NCI-H1092 (cell line): ENCODE data around the gene FAM221A.
"Not testable (repeated sequence)": the region's sequence is repeated elsewhere in the genome, so short reads cannot be mapped to it uniquely, and the experiment has no call there.

ENCODE experiments used
- DNase-seq: peaks from one replicate; lab custom pipeline; 2025; lab: John Stamatoyannopoulos, UW

The FAM221A gene

DNA sequence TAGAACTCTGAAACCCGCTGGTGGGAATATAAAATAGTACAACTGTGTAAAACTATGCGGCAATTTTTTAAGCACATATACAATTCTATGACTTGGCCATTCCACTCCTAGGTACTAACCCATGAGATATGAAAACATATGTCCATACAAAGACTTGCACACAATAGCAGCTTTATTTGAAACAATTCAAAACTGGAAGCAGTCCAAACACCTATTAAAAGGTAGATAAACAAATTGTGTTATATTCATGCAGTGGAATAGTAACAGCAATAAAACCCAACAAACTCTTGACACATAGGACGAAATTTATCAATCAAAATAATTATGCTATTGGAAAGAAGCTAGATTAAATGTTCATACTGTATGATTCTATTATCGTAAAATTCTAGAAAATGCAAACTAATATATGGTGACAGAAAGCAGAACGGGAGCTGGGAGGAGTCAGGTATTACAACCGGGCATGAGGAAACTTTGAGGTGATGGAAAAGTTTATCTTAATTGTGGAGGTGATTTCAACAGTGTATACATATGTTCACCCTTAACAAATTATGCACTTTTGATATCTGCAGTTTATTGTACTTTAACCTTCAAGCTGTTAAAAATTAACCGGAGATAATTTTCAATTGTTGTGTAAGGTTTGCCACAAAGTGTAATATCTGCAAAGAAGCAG lies 29.2 kb downstream of the FAM221A start:
- DNase-seq = no peak

GRCh38 chr7:23710000-23710399 lies 30.0 kb downstream of the FAM221A start, which contains the start of gene STK31:
STK31 (plus strand) TSS chr7:23710219; CDS start chr7:23710286, 67 bp downstream.
- no peak for DNase-seq

DNA sequence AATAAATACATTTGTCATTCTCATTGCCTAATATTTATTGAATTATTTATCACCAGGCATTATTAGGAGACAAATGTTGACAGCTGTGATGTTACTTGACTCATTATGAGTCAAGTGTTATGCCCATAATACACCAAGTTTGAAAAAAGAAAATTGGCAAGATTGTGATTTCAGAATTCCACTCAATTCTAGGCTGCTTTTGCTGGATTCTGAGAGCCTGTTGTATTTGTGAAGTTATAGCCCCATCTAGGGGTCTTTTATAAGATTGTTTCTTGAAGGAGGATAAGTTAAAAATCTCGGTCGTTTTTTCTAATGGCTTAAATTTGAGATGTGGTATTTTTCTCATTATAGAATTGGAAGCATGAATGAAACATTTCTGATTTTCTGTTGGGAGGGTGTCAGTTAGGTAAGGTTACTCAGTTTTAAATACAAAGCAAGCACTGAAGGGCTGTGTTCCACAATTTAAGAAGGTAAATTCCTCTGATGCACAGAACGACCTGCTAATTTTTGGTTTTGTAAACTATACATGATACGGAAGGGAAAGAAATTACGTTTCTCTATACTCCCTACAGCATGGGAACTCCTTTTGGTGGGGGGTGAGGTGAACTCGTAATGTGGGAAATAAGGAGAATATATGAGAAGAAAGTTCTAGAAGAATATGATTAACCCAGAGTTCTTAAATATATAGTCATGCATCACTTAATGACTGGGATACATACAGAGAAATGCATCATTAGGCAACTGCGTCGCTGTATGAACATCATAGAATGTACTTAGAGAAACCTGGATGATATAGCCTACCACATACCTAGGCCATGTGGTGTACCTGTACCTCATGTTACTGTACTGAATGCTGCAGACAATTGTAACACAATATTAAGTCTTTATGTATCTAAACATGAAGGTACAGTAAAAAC lies 32.6 kb downstream of the FAM221A start:
- DNase-seq = peak; percentile 42

DNA sequence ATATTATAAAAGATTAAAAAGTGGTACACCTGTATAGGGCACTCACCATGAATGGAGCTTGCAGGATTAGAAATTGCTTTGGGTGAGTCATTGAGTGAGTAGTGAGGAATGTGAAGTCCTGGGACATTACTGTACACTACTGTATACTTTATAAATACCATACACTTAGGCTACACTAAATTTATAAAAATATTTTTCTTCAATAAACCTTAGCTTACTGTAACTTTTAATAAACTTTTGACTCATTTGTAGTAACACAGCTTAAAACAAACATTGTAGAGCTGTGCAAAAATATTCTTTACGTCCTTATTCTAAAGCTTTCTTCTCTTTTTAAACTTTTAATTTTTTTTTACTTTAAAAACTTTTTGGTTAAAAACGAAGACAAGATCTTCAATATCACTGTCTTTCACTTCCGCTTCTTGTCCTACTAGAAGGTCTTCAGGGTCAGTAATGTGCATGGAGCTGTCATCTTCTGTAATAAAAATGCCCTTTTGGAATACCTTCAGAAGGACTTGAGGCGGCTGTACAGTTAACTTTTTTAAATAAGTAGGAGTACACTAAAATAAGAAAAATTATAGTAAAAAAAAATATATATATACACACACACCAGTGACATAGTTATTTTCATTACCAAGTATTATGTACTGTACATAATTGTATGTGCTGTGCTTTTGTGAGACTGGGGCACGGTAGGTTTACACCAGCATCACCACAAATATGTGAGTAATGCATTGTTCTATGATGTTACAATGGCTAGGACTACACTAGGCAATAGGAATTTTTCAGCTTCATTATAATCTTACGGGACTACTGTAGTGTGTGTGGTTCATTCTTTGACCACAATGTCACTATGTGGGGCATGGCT lies 33.5 kb downstream of the FAM221A start:
- no peak for DNase-seq

DNA sequence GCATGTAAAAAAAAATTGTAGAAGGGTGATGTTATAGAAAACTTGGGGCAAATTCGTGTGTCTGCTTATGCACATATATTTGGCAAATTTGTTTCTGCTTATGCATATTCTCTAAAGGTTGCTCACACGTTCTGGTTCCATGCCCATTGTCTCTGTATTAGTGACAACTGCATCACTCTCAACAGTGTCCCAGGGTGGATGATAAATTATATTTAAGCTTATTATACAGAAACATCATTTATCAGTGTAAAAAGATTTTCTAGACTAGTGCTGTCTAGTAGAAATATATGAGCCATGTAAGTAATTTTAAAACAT lies 34.1 kb downstream of the FAM221A start:
- DNase-seq = no peak

DNA sequence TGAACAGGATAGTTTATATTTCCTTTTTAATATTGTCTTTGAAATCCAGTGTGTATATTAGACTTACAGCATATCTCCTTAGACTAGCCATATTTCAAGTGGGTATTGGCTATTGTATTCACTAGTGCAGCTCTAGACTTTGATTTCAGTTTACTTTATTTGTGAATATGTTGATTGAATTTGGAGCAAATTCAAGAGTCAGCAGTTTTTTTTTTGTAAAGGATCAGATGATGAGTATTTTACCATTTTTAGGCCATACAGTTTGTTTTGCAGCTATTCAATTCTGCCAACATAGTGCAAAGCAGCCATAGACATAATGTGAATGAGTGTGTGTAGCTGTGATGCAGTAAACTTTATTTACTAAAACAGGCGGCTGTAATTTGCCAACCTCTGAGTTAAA lies 34.6 kb downstream of the FAM221A start:
- no peak for DNase-seq

DNA sequence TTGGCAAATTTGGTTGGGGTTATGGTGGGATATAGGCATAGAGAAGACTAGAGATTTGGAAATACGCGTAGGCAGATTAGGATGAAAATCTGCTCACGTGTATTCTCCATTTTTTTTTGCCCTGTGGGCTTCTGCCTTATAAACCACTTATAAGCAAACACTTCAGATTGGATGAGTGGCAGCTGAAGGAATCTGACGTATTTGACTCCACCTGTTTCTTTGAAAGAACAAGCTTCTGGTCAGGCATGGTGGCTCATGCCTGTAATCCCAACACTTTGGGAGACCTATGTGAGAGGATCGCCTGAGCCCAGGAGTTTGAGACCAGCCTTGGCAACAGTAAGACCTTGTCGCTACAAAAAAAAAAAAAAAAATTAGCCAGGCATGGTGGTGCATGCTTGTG lies 35.1 kb downstream of the FAM221A start:
- no peak for DNase-seq

GRCh38 chr7:23717788-23718187 lies 37.8 kb downstream of the FAM221A start:
- DNase-seq = no peak

GRCh38 chr7:23721456-23721855 lies 41.5 kb downstream of the FAM221A start:
- no peak for DNase-seq

GRCh38 chr7:23722587-23723216 lies 42.7 kb downstream of the FAM221A start:
- not testable (repeated sequence) for DNase-seq

DNA sequence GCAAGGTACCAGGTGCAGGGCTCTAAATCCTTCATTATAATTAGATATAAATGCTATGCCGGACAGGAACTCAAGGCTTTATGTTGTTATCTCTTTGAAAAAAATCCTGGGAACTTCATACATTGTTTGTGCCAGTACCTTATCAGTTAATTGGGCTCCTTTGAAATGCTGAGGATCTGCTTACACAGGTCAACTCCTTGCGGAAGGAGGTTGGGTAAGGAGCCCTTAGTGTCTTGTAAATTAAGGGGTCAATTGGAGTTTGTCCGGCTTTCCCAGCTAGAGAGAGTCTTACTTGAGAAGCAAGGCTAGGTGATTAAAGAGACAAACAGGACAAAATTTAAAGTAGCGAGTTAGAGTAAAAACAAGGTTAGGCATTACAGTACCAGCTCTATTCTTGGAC lies 44.1 kb downstream of the FAM221A start:
- not testable (repeated sequence) for DNase-seq

GRCh38 chr7:23742051-23742450 lies 62.1 kb downstream of the FAM221A start:
- DNase-seq = no peak

- DNase-seq = no peak
Measured at GRCh38 chr7:23743226-23743625, 63.2 kb downstream of the FAM221A start.

DNA sequence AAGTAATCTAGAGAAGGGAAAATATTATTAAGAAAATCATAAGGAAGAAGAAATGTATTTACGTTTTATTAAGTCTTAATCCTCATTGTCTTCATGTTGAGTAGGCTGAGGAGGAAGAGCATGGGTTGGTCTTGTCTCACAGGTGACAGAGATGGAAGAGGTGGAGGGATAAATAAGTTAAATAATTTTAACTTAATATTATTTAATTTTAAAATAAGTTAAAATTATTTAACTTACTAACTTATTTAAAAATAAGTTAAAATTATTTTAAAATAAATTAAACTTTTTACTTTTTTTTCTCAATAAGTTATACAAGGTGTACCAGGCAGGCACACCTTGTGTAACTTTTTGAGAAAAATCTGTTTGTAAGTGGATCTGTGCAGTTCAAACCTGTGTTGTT lies 66.6 kb downstream of the FAM221A start:
- no peak for DNase-seq

GRCh38 chr7:23751852-23752251 lies 71.9 kb downstream of the FAM221A start:
- DNase-seq = no peak
